GM21360 (cell line): ENCODE data around the gene HOXC6.

ENCODE experiments used
- ATAC-seq: cut with Tn5 transposase; IDR thresholded peaks from one replicate; pipeline ENCODE4 v1.9.1; 2021; ENCODE audit warnings: mild to moderate bottlenecking, moderate library complexity; ENCODE audit not compliant: unreplicated experiment

HOXC6 gene

GRCh38 chr12:54025499-54026405 lies 2.5 kb upstream of the HOXC6 start:
- no peak for ATAC-seq

GRCh38 chr12:54026640-54027441 lies 1.4 kb upstream of the HOXC6 start:
- ATAC-seq, result no peak

GRCh38 chr12:54027442-54027786 lies 826 bp upstream of the HOXC6 start:
- no peak for ATAC-seq

GRCh38 chr12:54029529-54030441 lies 1.5 kb downstream of the HOXC6 start:
- ATAC-seq, result no peak

GRCh38 chr12:54030442-54030801 lies 2.2 kb downstream of the HOXC6 start:
- ATAC-seq, result no peak

GRCh38 chr12:54030889-54031471 lies 2.7 kb downstream of the HOXC6 start:
- ATAC-seq, result no peak

GRCh38 chr12:54031480-54031879 lies 3.2 kb downstream of the HOXC6 start:
- no peak for ATAC-seq

- no peak for ATAC-seq
These were observed 3.9 kb downstream of the HOXC6 start for GRCh38 chr12:54032086-54032619.

GRCh38 chr12:54032627-54033100 lies 4.4 kb downstream of the HOXC6 start, which contains the start of gene HOXC5:
Gene HOXC5, plus strand, starts transcription at chr12:54033050. Its CDS starts 73 bp downstream, at chr12:54033123.
- ATAC-seq, result no peak

GRCh38 chr12:54033106-54033979 lies 5.1 kb downstream of the HOXC6 start:
- ATAC-seq, result no peak

- no peak for ATAC-seq
These were observed 5.9 kb downstream of the HOXC6 start for GRCh38 chr12:54033980-54034784.

GRCh38 chr12:54034785-54035310 lies 6.6 kb downstream of the HOXC6 start:
- ATAC-seq, result no peak

- ATAC-seq, result no peak
These were observed 7.5 kb downstream of the HOXC6 start for GRCh38 chr12:54035568-54036264.

- peak; percentile 37 for ATAC-seq
These were observed 8.6 kb downstream of the HOXC6 start for GRCh38 chr12:54036620-54037359.

- no peak for ATAC-seq
These were observed 9.4 kb downstream of the HOXC6 start for GRCh38 chr12:54037360-54038283.
